ENCODE results near the gene RNF148.

RNF148 gene

DNA sequence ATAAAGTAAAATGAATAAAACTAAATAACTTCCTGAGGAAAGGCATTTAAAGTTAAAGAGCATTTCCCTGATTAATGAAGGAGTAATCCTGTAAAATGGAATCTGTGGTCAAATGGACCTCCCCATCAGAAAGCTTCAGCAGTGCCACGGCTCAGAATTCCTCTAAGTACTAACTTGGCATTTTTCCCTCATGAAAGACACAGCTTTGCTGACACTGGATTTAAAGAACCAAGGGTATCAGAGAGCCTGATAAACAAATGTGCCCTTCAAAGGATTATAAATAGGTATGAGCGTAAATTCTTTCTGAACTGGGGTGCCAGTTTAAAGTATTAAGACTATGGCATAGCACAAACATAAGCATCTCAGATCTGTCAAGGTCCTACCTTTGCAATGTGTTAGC lies 24.2 kb upstream of the RNF148 start:
- Histone ChIP-seq H3K27me3 (ENCODE audit: control insufficient read depth, insufficient read depth, low read length) (no peaks in the 10 kb centered on the region), H3K4me3 (ENCODE audit: low read depth, low read length) (no peak overlapping the region), H3K4me2 (ENCODE audit: low read length) (no peak overlapping the region), H2AFZ (no peak overlapping the region), H3K9ac (no peak overlapping the region), H3K9me3 (ENCODE audit: control insufficient read depth, low read length) (no peaks in the 10 kb centered on the region), H3K27ac (no peak overlapping the region), H3K79me2 (no peaks in the 10 kb centered on the region), H3K4me1 (no peaks in the 10 kb centered on the region), H3K36me3 (ENCODE audit: control insufficient read depth, insufficient read depth, low read length) (no peaks in the 10 kb centered on the region)
- TF ChIP-seq, protein P1, sequence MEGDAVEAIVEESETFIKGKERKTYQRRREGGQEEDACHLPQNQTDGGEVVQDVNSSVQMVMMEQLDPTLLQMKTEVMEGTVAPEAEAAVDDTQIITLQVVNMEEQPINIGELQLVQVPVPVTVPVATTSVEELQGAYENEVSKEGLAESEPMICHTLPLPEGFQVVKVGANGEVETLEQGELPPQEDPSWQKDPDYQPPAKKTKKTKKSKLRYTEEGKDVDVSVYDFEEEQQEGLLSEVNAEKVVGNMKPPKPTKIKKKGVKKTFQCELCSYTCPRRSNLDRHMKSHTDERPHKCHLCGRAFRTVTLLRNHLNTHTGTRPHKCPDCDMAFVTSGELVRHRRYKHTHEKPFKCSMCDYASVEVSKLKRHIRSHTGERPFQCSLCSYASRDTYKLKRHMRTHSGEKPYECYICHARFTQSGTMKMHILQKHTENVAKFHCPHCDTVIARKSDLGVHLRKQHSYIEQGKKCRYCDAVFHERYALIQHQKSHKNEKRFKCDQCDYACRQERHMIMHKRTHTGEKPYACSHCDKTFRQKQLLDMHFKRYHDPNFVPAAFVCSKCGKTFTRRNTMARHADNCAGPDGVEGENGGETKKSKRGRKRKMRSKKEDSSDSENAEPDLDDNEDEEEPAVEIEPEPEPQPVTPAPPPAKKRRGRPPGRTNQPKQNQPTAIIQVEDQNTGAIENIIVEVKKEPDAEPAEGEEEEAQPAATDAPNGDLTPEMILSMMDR (IDR thresholded peaks at IDR 0.05): no peak

DNA sequence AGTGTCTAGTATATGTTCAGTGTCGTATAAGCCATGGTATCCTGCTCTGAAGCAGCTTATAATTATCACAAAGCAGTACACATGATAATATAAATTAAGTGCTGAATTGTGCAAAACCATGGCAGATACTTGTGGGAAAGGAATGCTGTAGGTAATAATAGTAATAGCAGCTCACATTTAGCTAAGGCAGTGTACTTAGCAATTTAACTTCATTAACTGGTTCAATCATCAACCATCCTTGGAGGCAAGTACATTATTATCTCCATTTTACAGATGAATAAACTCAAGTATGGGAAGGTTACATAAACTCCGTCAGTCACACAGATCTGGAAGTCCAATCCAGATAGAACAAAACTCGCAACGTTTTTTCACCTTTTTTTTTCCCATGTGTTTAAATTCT lies 21.6 kb upstream of the RNF148 start:
- Histone ChIP-seq H2AFZ (no peak overlapping the region), H3K4me2 (ENCODE audit: low read length) (no peak overlapping the region), H3K9me3 (ENCODE audit: control insufficient read depth, low read length) (no peaks in the 10 kb centered on the region), H3K79me2 (no peaks in the 10 kb centered on the region), H3K36me3 (ENCODE audit: control insufficient read depth, insufficient read depth, low read length) (no peaks in the 10 kb centered on the region), H3K9ac (no peak overlapping the region), H3K27me3 (ENCODE audit: control insufficient read depth, insufficient read depth, low read length) (no peaks in the 10 kb centered on the region), H3K4me3 (ENCODE audit: low read depth, low read length) (no peak overlapping the region), H3K4me1 (no peaks in the 10 kb centered on the region), H3K27ac (no peak overlapping the region)
- TF ChIP-seq, protein P1 (IDR thresholded peaks at IDR 0.05): no peak

DNA sequence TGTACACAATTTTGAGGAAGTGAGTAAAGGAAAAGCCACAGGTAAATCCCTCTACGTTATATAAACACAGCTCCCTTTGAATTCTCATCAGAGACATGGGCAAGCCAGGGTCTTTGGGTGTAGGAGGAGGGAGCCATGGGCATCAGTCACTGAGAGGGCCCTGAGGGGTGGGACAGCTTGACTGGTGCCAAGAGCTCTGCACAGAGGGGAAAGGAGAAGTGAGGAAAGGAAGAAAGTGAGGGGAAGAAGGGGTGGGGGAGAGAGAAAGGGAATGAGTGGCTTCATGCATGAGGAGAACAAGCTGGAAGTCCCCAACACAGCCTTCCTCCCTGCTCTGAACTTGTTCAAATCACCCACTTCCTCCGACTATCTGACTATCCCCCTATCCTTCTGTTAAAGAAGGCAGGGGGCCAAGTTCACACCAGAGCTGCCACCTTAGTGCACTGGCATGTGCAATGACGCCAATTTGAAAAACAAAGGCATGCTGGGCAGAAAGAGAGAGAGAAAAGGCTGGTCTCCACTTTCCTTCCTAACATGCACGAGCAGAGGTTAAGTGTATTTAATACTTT lies 16.4 kb upstream of the RNF148 start:
- no peak overlapping the region for H3K4me3 ChIP-seq (ENCODE audit: low read depth, low read length)
- no peak overlapping the region for H3K4me2 ChIP-seq (ENCODE audit: low read length)
- no peak overlapping the region for H2AFZ ChIP-seq
- no peaks in the 10 kb centered on the region for H3K9me3 ChIP-seq (ENCODE audit: control insufficient read depth, low read length)
- H3K36me3 ChIP-seq (ENCODE audit: control insufficient read depth, insufficient read depth, low read length): no peaks in the 10 kb centered on the region
- no peaks in the 10 kb centered on the region for H3K79me2 ChIP-seq
- no peak overlapping the region for H3K27ac ChIP-seq
- H3K27me3 ChIP-seq (ENCODE audit: control insufficient read depth, insufficient read depth, low read length): no peaks in the 10 kb centered on the region
- no peaks in the 10 kb centered on the region for H3K4me1 ChIP-seq
- no peak overlapping the region for H3K9ac ChIP-seq
- TF ChIP-seq, protein P1 (IDR thresholded peaks at IDR 0.05): no peak

DNA sequence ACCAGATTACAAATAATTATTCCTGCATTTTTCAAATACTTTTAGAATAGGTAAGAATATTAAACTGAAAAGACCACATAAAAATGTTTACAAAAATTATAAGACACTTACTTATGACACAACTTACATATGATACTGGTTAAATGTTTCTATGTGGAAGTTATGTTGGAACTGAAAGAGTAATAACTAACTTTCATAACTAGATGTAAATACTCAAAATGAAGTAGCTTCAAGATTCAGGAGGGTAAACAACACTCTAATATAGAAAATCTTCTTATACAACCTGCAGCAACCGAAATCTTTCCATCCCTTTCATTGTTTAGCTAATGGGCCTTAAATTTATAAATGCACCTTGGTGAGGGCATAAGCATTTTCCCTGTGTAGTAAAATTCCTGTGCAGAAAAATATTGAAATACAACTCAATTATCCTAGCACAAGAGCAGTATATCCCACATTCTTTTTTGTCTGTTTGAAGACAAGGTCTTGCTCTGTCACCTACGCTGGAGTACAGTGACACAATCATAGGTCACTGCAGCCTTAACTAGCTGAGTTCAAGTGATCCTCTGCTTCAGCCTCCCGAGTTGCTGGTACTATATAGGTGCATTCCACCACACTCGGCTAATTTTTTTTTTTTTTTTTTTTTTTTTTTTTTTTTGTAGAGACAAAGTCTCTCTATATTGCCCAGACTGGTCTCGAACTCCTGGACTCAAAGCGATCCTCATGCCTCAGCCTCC lies 14.8 kb upstream of the RNF148 start:
- Histone ChIP-seq H3K4me1 (no peaks in the 10 kb centered on the region), H3K9ac (no peak overlapping the region), H3K36me3 (ENCODE audit: control insufficient read depth, insufficient read depth, low read length) (no peaks in the 10 kb centered on the region), H3K9me3 (ENCODE audit: control insufficient read depth, low read length) (no peaks in the 10 kb centered on the region), H3K27me3 (ENCODE audit: control insufficient read depth, insufficient read depth, low read length) (no peaks in the 10 kb centered on the region), H3K27ac (no peak overlapping the region), H3K79me2 (no peaks in the 10 kb centered on the region), H3K4me2 (ENCODE audit: low read length) (no peak overlapping the region), H2AFZ (no peak overlapping the region), H3K4me3 (ENCODE audit: low read depth, low read length) (no peak overlapping the region)
- TF ChIP-seq, protein P1 (IDR thresholded peaks at IDR 0.05): no peak

DNA sequence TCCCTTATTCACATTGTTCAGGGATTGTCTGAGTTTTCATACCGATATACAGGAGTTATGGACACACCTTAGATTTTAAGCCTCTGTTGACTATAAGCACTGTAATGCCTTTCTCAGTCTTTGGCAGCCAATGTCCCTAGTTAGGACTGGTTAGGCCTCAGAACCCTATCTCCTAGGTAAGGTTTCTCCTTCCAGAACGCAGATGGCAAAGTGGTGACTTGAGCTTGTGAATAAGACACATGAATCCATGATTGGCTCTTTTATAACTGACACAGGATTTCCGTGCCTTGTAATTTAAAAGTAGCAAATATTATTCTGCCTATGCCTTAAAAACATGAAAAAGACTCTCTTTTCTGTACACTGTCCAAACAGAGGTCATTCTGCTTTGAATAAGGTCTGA lies 12.5 kb upstream of the RNF148 start:
- H3K36me3 ChIP-seq (ENCODE audit: control insufficient read depth, insufficient read depth, low read length): no peaks in the 10 kb centered on the region
- H3K27ac ChIP-seq: no peak overlapping the region
- TF ChIP-seq, protein P1 (IDR thresholded peaks at IDR 0.05): no peak
- no peaks in the 10 kb centered on the region for H3K27me3 ChIP-seq (ENCODE audit: control insufficient read depth, insufficient read depth, low read length)
- H3K9ac ChIP-seq: no peak overlapping the region
- no peaks in the 10 kb centered on the region for H3K4me1 ChIP-seq
- H3K4me2 ChIP-seq (ENCODE audit: low read length): no peak overlapping the region
- H3K9me3 ChIP-seq (ENCODE audit: control insufficient read depth, low read length): no peaks in the 10 kb centered on the region
- no peak overlapping the region for H3K4me3 ChIP-seq (ENCODE audit: low read depth, low read length)
- no peak overlapping the region for H2AFZ ChIP-seq
- H3K79me2 ChIP-seq: no peaks in the 10 kb centered on the region

All from parathyroid adenoma (tissue), 2 donors.